Measurements from ENCODE around the gene MLLT6.
"Not testable (repeated sequence)": the region's sequence is repeated elsewhere in the genome, so short reads cannot be mapped to it uniquely, and the experiment has no call there.

Gene MLLT6

GRCh38 chr17:38726145-38726544 lies 21.1 kb downstream of the MLLT6 start:
- not testable (repeated sequence) for DNase-seq (ENCODE audit: low read depth, low spot score)

- DNase-seq (ENCODE audit: low read depth, low spot score), result peak; percentile 51
These were observed 22.7 kb downstream of the MLLT6 start for GRCh38 chr17:38727736-38728135.

GRCh38 chr17:38728290-38728831 lies 23.3 kb downstream of the MLLT6 start:
- no peak for DNase-seq (ENCODE audit: low read depth, low spot score)

GRCh38 chr17:38729368-38729885 lies 24.4 kb downstream of the MLLT6 start:
- DNase-seq (ENCODE audit: low read depth, low spot score), result no peak

GRCh38 chr17:38729886-38730525 lies 24.9 kb downstream of the MLLT6 start, which contains the start of gene CISD3:
CISD3 (plus strand) TSS chr17:38730341; CDS start chr17:38730359, 18 bp downstream.
- DNase-seq (ENCODE audit: low read depth, low spot score), result peak; percentile 66

GRCh38 chr17:38730526-38731379 lies 25.7 kb downstream of the MLLT6 start:
- DNase-seq (ENCODE audit: low read depth, low spot score), result no peak

GRCh38 chr17:38731526-38732294 lies 26.6 kb downstream of the MLLT6 start:
- DNase-seq (ENCODE audit: low read depth, low spot score), result no peak

- no peak for DNase-seq (ENCODE audit: low read depth, low spot score)
These were observed 27.6 kb downstream of the MLLT6 start for GRCh38 chr17:38732376-38733281.

GRCh38 chr17:38733282-38733981 lies 28.4 kb downstream of the MLLT6 start:
- DNase-seq (ENCODE audit: low read depth, low spot score), result no peak

GRCh38 chr17:38733982-38734973 lies 29.2 kb downstream of the MLLT6 start:
- no peak for DNase-seq (ENCODE audit: low read depth, low spot score)

GRCh38 chr17:38735161-38735997 lies 30.3 kb downstream of the MLLT6 start:
- DNase-seq (ENCODE audit: low read depth, low spot score), result peak; percentile 65

GRCh38 chr17:38738007-38738662 lies 33.1 kb downstream of the MLLT6 start:
- DNase-seq (ENCODE audit: low read depth, low spot score), result no peak

GRCh38 chr17:38738686-38739085 lies 33.6 kb downstream of the MLLT6 start:
- DNase-seq (ENCODE audit: low read depth, low spot score), result no peak

GRCh38 chr17:38739305-38739704 lies 34.2 kb downstream of the MLLT6 start:
- no peak for DNase-seq (ENCODE audit: low read depth, low spot score)

GRCh38 chr17:38740044-38740443 lies 35.0 kb downstream of the MLLT6 start:
- DNase-seq (ENCODE audit: low read depth, low spot score), result no peak

- DNase-seq (ENCODE audit: low read depth, low spot score), result no peak
These were observed 35.7 kb downstream of the MLLT6 start for GRCh38 chr17:38740806-38741205.

- no peak for DNase-seq (ENCODE audit: low read depth, low spot score)
These were observed 36.4 kb downstream of the MLLT6 start for GRCh38 chr17:38741461-38741860.
